Fibroblast of the aortic adventitia (primary cell): ENCODE results near the gene PCNX2. TPM values are rescaled to one million over a fixed set of nuclear protein-coding genes. Genes with fewer than 3 reads are reported as not detected.

ENCODE experiments used
- DNase-seq: peaks from one replicate; pipeline ENCODE4 v3.0.0-alpha.2; 2010; ENCODE audit warnings: low read depth
- H3K4me3 ChIP-seq: 2 replicates; pipeline ENCODE4 v1.5.1; 2011; ENCODE audit warnings: low read depth, mild to moderate bottlenecking, control low read depth, low read length, moderate library complexity
- CTCF ChIP-seq: IDR thresholded peaks from 2 replicates; pipeline ENCODE4 v1.5.1; 2011; ENCODE audit warnings: mild to moderate bottlenecking, low read length, control low read depth, inconsistent platforms; ENCODE audit not compliant: insufficient read depth
- total RNA-seq: library from RNA; depleted of rRNA; stranded (reverse); fragments of >200 nt; gene quantifications from 2 replicates; pipeline ENCODE4 v1.2.3, GENCODE V29; 2012; ENCODE audit warnings: low replicate concordance

PCNX2 gene
- total RNA-seq, 1 donor = 70.7 TPM

GRCh38 chr1:233025567-233025966, 270.0 kb downstream of the PCNX2 start:
- no peak for TF ChIP-seq CTCF
- H3K4me3 ChIP-seq = no peak overlapping the region
- no peak for DNase-seq

- H3K4me3 ChIP-seq = no peak overlapping the region
- no peak for DNase-seq
- TF ChIP-seq CTCF = peak; percentile 31
These were observed 270.4 kb downstream of the PCNX2 start for GRCh38 chr1:233025157-233025556.

GRCh38 chr1:233024199-233024598, 271.3 kb downstream of the PCNX2 start:
- TF ChIP-seq CTCF = no peak
- DNase-seq = no peak
- no peak overlapping the region for H3K4me3 ChIP-seq

GRCh38 chr1:233022246-233022645, 273.3 kb downstream of the PCNX2 start:
- DNase-seq = no peak
- no peak for TF ChIP-seq CTCF
- H3K4me3 ChIP-seq = no peak overlapping the region

- no peak for TF ChIP-seq CTCF
- no peak overlapping the region for H3K4me3 ChIP-seq
- peak; percentile 49 for DNase-seq
These were observed 275.1 kb downstream of the PCNX2 start for GRCh38 chr1:233020426-233020825.

- H3K4me3 ChIP-seq = no peak overlapping the region
- no peak for DNase-seq
- no peak for TF ChIP-seq CTCF
These were observed 275.7 kb downstream of the PCNX2 start for GRCh38 chr1:233019778-233020325.

- TF ChIP-seq CTCF = no peak
- H3K4me3 ChIP-seq = no peak overlapping the region
- no peak for DNase-seq
These were observed 276.4 kb downstream of the PCNX2 start for GRCh38 chr1:233019083-233019482.
